Liver (tissue), 9 donors: ENCODE results near the gene CROCC2. TPM values are rescaled to one million over a fixed set of nuclear protein-coding genes. Genes with fewer than 3 reads are reported as not detected.

Source experiments
- DNase-seq: peaks from one replicate; pipeline ENCODE4 v3.0.0-alpha.2; 2017; ENCODE audit warnings: low spot score
- H3K27ac ChIP-seq, 2 donors: one replicate each; pipeline ENCODE4 v1.7.0; 2013; ENCODE audit warnings: inconsistent platforms in 2 of 2, low read length in 2 of 2, control low read depth in 1 of 2, low read depth in 1 of 2, mild to moderate bottlenecking in 1 of 2
- H3K27me3 ChIP-seq, 4 donors: one replicate each; pipeline versions ENCODE4 v1.6.1 to v1.7.0; 2013; ENCODE audit warnings: low read length in 3 of 4, inconsistent platforms in 1 of 4, mild to moderate bottlenecking in 1 of 4, moderate library complexity in 1 of 4; ENCODE audit not compliant: control insufficient read depth in 4 of 4, insufficient read depth in 4 of 4
- H3K36me3 ChIP-seq, 4 donors: one replicate each; pipeline versions ENCODE4 v1.6.1 to v1.7.0; 2013; ENCODE audit warnings: low read length in 3 of 4, mild to moderate bottlenecking in 3 of 4, low read depth in 1 of 4, moderate library complexity in 1 of 4; ENCODE audit not compliant: control insufficient read depth in 4 of 4, insufficient read depth in 3 of 4
- H3K4me1 ChIP-seq, 4 donors: one replicate each; pipeline versions ENCODE4 v1.6.1 to v1.7.0; 2013; ENCODE audit warnings: low read length in 3 of 4, mild to moderate bottlenecking in 3 of 4, moderate library complexity in 1 of 4; ENCODE audit not compliant: control insufficient read depth in 4 of 4, insufficient read depth in 4 of 4
- H3K4me3 ChIP-seq, 3 donors: one replicate each; pipeline versions ENCODE4 v1.6.1 to v1.7.0; 2013; ENCODE audit warnings: low read length in 3 of 3, control low read depth in 1 of 3, low read depth in 1 of 3, mild to moderate bottlenecking in 1 of 3
- H3K9ac ChIP-seq, 2 donors: one replicate each; pipeline ENCODE4 v1.7.0; 2013; ENCODE audit warnings: low read length in 2 of 2, mild to moderate bottlenecking in 2 of 2, moderate library complexity in 2 of 2, control low read depth in 1 of 2, low read depth in 1 of 2
- H3K9me3 ChIP-seq, 4 donors: one replicate each; pipeline versions ENCODE4 v1.6.1 to v1.7.0; 2013; ENCODE audit warnings: low read length in 3 of 4; ENCODE audit not compliant: control insufficient read depth in 4 of 4
- EGR1 ChIP-seq, 2 donors: IDR thresholded peaks; 2 replicates each; pipeline ENCODE4 v1.6.1; 2016 to 2018; ENCODE audit warnings: antibody characterized with exemption in 2 of 2, low read depth in 2 of 2
- FOXA1 ChIP-seq: IDR thresholded peaks from 2 replicates; pipeline ENCODE4 v1.6.1; 2016; ENCODE audit warnings: antibody characterized with exemption
- FOXA2 ChIP-seq: IDR thresholded peaks from 2 replicates; pipeline ENCODE4 v1.6.1; 2016; ENCODE audit warnings: antibody characterized with exemption
- GABPA ChIP-seq, 2 donors: IDR thresholded peaks in 1 of 2; conservative IDR thresholded peaks in 1 of 2; 2 replicates each; pipeline ENCODE4 v1.6.1; 2016; ENCODE audit warnings: antibody characterized with exemption in 2 of 2, mild to moderate bottlenecking in 1 of 2, moderate library complexity in 1 of 2
- HNF4A ChIP-seq, 2 donors: conservative IDR thresholded peaks; 2 replicates each; pipeline ENCODE4 v1.6.1; 2016; ENCODE audit warnings: antibody characterized with exemption in 2 of 2, mild to moderate bottlenecking in 2 of 2
- HNF4G ChIP-seq: IDR thresholded peaks from 2 replicates; pipeline ENCODE4 v1.6.1; 2016; ENCODE audit warnings: antibody characterized with exemption
- JUND ChIP-seq, 2 donors: IDR thresholded peaks; 2 replicates each; pipeline ENCODE4 v1.6.1; 2016; ENCODE audit warnings: antibody characterized with exemption in 2 of 2
- NR2F2 ChIP-seq: IDR thresholded peaks from 2 replicates; pipeline ENCODE4 v1.6.1; 2016; ENCODE audit warnings: antibody characterized with exemption
- RAD21 ChIP-seq, 2 donors: IDR thresholded peaks; 2 replicates each; pipeline ENCODE4 v1.6.1; 2016; ENCODE audit warnings: antibody characterized with exemption in 2 of 2, mild to moderate bottlenecking in 2 of 2
- RXRA ChIP-seq, 2 donors: IDR thresholded peaks; 2 replicates each; pipeline ENCODE4 v1.6.1; 2017 to 2018; ENCODE audit warnings: antibody characterized with exemption in 2 of 2, mild to moderate bottlenecking in 1 of 2
- SP1 ChIP-seq: IDR thresholded peaks from 2 replicates; pipeline ENCODE4 v1.6.1; 2018; ENCODE audit warnings: antibody characterized with exemption, mild to moderate bottlenecking
- TAF1 ChIP-seq: conservative IDR thresholded peaks from 2 replicates; pipeline ENCODE4 v1.6.1; 2016; ENCODE audit warnings: antibody characterized with exemption, mild to moderate bottlenecking
- YY1 ChIP-seq: IDR thresholded peaks from 2 replicates; pipeline ENCODE4 v1.6.1; 2016; ENCODE audit warnings: antibody characterized with exemption, mild to moderate bottlenecking
- WGBS: extraction: QIAGEN DNeasy Blood & Tissue Kit; methylation state at CpG from one replicate; pipeline ENCODE4 v1.1.7; 2013; 5-methylcytosine and 5-hydroxymethylcytosine counted together
- polyA plus RNA-seq, 2 donors: library from polyadenylated mRNA; stranded (reverse) in 1 of 2; unstranded in 1 of 2; fragments of 200-250 nt in 1 of 2; fragments of >200 nt in 1 of 2; fragmentation: Nextera tagmentation in 1 of 2; extraction: Ambion mirVana in 1 of 2; gene quantifications; one replicate each; pipeline versions ENCODE4 v1.2.1 to v1.2.3, GENCODE V29; 2013 to 2015
- total RNA-seq, 2 donors: library from RNA; depleted of rRNA; stranded (reverse); fragments of >200 nt; gene quantifications; one replicate each; pipeline ENCODE4 v1.2.3, GENCODE V29; 2014
- TF ChIP-seq, protein P1 (sequence below): IDR thresholded peaks from 2 replicates; pipeline ENCODE4 v1.6.1; 2016; ENCODE audit warnings: antibody characterized with exemption
- TF ChIP-seq, protein P2 (sequence below): IDR thresholded peaks from 2 replicates; pipeline ENCODE4 v1.6.1; 2016; ENCODE audit warnings: antibody characterized with exemption, mild to moderate bottlenecking
- TF ChIP-seq, protein P3 (sequence below): fragments of 150-350 bp; IDR thresholded peaks from 2 replicates; pipeline ENCODE4 v1.5.1; 2017; ENCODE audit warnings: improper control_type of control experiment, low read depth, low read length; ENCODE audit not compliant: missing input control
- TF ChIP-seq, protein P4 (sequence below): IDR thresholded peaks from 2 replicates; pipeline ENCODE4 v1.6.1; 2016; ENCODE audit warnings: antibody characterized with exemption
- TF ChIP-seq, protein P5 (sequence below): IDR thresholded peaks from 2 replicates; pipeline ENCODE4 v1.6.1; 2016; ENCODE audit warnings: antibody characterized with exemption
- donor health status: healthy.
- donor health status: healthy.
- donor health status: healthy.
- donor health status: healthy.
- donor health status: healthy.

Gene CROCC2
- total and polyA plus RNA-seq, 4 donors = under 0.01 to 0.13 (median 0.05) TPM

DNA sequence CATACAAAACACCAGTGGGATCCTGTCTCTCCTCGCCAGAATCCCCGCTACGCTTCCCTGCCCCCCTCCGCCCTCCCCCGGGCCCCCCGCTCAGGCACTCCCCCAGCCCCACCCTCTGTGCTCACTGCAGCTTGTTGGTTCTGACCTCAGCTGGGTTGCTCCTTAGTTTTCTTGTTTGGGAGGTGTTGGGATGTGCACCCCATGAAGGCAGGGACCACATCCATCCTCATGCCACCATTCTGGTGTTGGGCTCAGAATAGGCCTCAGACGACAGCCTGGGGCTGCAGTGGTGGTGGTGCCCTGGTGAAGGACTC, 96.9 kb downstream of the CROCC2 start:
- TF ChIP-seq GABPA (IDR thresholded peaks at IDR 0.05 in 1 of 2, conservative IDR thresholded peaks at IDR 0.05 in 1 of 2) (no peak), HNF4G (no peak), SP1 (no peak), RAD21 (IDR thresholded peaks at IDR 0.05) (no peak), HNF4A (conservative IDR thresholded peaks at IDR 0.05) (no peak), EGR1 (IDR thresholded peaks at IDR 0.05; ENCODE audit: low read depth in 2 of 2) (no peak), NR2F2 (no peak), RXRA (IDR thresholded peaks at IDR 0.05) (no peak), JUND (IDR thresholded peaks at IDR 0.05) (no peak), FOXA1 (no peak), FOXA2 (no peak), YY1 (no peak), TAF1 (no peak)
- TF ChIP-seq, protein P1, sequence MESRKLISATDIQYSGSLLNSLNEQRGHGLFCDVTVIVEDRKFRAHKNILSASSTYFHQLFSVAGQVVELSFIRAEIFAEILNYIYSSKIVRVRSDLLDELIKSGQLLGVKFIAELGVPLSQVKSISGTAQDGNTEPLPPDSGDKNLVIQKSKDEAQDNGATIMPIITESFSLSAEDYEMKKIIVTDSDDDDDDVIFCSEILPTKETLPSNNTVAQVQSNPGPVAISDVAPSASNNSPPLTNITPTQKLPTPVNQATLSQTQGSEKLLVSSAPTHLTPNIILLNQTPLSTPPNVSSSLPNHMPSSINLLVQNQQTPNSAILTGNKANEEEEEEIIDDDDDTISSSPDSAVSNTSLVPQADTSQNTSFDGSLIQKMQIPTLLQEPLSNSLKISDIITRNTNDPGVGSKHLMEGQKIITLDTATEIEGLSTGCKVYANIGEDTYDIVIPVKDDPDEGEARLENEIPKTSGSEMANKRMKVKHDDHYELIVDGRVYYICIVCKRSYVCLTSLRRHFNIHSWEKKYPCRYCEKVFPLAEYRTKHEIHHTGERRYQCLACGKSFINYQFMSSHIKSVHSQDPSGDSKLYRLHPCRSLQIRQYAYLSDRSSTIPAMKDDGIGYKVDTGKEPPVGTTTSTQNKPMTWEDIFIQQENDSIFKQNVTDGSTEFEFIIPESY = no peak
- TF ChIP-seq, protein P2, sequence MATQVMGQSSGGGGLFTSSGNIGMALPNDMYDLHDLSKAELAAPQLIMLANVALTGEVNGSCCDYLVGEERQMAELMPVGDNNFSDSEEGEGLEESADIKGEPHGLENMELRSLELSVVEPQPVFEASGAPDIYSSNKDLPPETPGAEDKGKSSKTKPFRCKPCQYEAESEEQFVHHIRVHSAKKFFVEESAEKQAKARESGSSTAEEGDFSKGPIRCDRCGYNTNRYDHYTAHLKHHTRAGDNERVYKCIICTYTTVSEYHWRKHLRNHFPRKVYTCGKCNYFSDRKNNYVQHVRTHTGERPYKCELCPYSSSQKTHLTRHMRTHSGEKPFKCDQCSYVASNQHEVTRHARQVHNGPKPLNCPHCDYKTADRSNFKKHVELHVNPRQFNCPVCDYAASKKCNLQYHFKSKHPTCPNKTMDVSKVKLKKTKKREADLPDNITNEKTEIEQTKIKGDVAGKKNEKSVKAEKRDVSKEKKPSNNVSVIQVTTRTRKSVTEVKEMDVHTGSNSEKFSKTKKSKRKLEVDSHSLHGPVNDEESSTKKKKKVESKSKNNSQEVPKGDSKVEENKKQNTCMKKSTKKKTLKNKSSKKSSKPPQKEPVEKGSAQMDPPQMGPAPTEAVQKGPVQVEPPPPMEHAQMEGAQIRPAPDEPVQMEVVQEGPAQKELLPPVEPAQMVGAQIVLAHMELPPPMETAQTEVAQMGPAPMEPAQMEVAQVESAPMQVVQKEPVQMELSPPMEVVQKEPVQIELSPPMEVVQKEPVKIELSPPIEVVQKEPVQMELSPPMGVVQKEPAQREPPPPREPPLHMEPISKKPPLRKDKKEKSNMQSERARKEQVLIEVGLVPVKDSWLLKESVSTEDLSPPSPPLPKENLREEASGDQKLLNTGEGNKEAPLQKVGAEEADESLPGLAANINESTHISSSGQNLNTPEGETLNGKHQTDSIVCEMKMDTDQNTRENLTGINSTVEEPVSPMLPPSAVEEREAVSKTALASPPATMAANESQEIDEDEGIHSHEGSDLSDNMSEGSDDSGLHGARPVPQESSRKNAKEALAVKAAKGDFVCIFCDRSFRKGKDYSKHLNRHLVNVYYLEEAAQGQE = no peak
- TF ChIP-seq, protein P3, sequence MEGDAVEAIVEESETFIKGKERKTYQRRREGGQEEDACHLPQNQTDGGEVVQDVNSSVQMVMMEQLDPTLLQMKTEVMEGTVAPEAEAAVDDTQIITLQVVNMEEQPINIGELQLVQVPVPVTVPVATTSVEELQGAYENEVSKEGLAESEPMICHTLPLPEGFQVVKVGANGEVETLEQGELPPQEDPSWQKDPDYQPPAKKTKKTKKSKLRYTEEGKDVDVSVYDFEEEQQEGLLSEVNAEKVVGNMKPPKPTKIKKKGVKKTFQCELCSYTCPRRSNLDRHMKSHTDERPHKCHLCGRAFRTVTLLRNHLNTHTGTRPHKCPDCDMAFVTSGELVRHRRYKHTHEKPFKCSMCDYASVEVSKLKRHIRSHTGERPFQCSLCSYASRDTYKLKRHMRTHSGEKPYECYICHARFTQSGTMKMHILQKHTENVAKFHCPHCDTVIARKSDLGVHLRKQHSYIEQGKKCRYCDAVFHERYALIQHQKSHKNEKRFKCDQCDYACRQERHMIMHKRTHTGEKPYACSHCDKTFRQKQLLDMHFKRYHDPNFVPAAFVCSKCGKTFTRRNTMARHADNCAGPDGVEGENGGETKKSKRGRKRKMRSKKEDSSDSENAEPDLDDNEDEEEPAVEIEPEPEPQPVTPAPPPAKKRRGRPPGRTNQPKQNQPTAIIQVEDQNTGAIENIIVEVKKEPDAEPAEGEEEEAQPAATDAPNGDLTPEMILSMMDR = no peak
- TF ChIP-seq, protein P4, sequence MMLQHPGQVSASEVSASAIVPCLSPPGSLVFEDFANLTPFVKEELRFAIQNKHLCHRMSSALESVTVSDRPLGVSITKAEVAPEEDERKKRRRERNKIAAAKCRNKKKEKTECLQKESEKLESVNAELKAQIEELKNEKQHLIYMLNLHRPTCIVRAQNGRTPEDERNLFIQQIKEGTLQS = no peak
- TF ChIP-seq, protein P5, sequence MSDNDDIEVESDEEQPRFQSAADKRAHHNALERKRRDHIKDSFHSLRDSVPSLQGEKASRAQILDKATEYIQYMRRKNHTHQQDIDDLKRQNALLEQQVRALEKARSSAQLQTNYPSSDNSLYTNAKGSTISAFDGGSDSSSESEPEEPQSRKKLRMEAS = no peak
- DNase-seq = peak; percentile 30
- Histone ChIP-seq H3K4me3 (no peak overlapping the region), H3K27ac (no peak overlapping the region), H3K36me3 (peaks cover 0 to 9% (median 4%) of the 10 kb centered on the region in 4 donors), H3K27me3 (no peaks in the 10 kb centered on the region), H3K4me1 (peaks cover 4 to 33% (median 19%) of the 10 kb centered on the region in 4 donors), H3K9ac (no peak overlapping the region), H3K9me3 (peaks cover 5 to 10% (median 8%) of the 10 kb centered on the region in 4 donors)
- 98% methylated on average over 7 of the region's 7 CpGs for WGBS
